Liver (tissue), 9 donors: Measurements from ENCODE around the gene TBX5. TPM values are rescaled to one million over a fixed set of nuclear protein-coding genes. Genes with fewer than 3 reads are reported as not detected.

Source experiments
- DNase-seq: peaks from one replicate; pipeline ENCODE4 v3.0.0-alpha.2; 2017; ENCODE audit warnings: low spot score
- H3K27ac ChIP-seq, 2 donors: one replicate each; pipeline ENCODE4 v1.7.0; 2013; ENCODE audit warnings: inconsistent platforms in 2 of 2, low read length in 2 of 2, control low read depth in 1 of 2, low read depth in 1 of 2, mild to moderate bottlenecking in 1 of 2
- H3K27me3 ChIP-seq, 4 donors: one replicate each; pipeline versions ENCODE4 v1.6.1 to v1.7.0; 2013; ENCODE audit warnings: low read length in 3 of 4, inconsistent platforms in 1 of 4, mild to moderate bottlenecking in 1 of 4, moderate library complexity in 1 of 4; ENCODE audit not compliant: control insufficient read depth in 4 of 4, insufficient read depth in 4 of 4
- H3K36me3 ChIP-seq, 4 donors: one replicate each; pipeline versions ENCODE4 v1.6.1 to v1.7.0; 2013; ENCODE audit warnings: low read length in 3 of 4, mild to moderate bottlenecking in 3 of 4, low read depth in 1 of 4, moderate library complexity in 1 of 4; ENCODE audit not compliant: control insufficient read depth in 4 of 4, insufficient read depth in 3 of 4
- H3K4me1 ChIP-seq, 4 donors: one replicate each; pipeline versions ENCODE4 v1.6.1 to v1.7.0; 2013; ENCODE audit warnings: low read length in 3 of 4, mild to moderate bottlenecking in 3 of 4, moderate library complexity in 1 of 4; ENCODE audit not compliant: control insufficient read depth in 4 of 4, insufficient read depth in 4 of 4
- H3K4me3 ChIP-seq, 3 donors: one replicate each; pipeline versions ENCODE4 v1.6.1 to v1.7.0; 2013; ENCODE audit warnings: low read length in 3 of 3, control low read depth in 1 of 3, low read depth in 1 of 3, mild to moderate bottlenecking in 1 of 3
- H3K9ac ChIP-seq, 2 donors: one replicate each; pipeline ENCODE4 v1.7.0; 2013; ENCODE audit warnings: low read length in 2 of 2, mild to moderate bottlenecking in 2 of 2, moderate library complexity in 2 of 2, control low read depth in 1 of 2, low read depth in 1 of 2
- H3K9me3 ChIP-seq, 4 donors: one replicate each; pipeline versions ENCODE4 v1.6.1 to v1.7.0; 2013; ENCODE audit warnings: low read length in 3 of 4; ENCODE audit not compliant: control insufficient read depth in 4 of 4
- ATF3 ChIP-seq: IDR thresholded peaks from 2 replicates; pipeline ENCODE4 v1.6.1; 2016; ENCODE audit warnings: antibody characterized with exemption
- CTCF ChIP-seq: fragments of 150-350 bp; IDR thresholded peaks from 2 replicates; pipeline ENCODE4 v1.5.1; 2017; ENCODE audit warnings: improper control_type of control experiment, low read depth, low read length; ENCODE audit not compliant: missing input control
- EGR1 ChIP-seq, 2 donors: IDR thresholded peaks; 2 replicates each; pipeline ENCODE4 v1.6.1; 2016 to 2018; ENCODE audit warnings: antibody characterized with exemption in 2 of 2, low read depth in 2 of 2
- FOXA2 ChIP-seq: IDR thresholded peaks from 2 replicates; pipeline ENCODE4 v1.6.1; 2016; ENCODE audit warnings: antibody characterized with exemption
- GABPA ChIP-seq, 2 donors: IDR thresholded peaks in 1 of 2; conservative IDR thresholded peaks in 1 of 2; 2 replicates each; pipeline ENCODE4 v1.6.1; 2016; ENCODE audit warnings: antibody characterized with exemption in 2 of 2, mild to moderate bottlenecking in 1 of 2, moderate library complexity in 1 of 2
- HNF4A ChIP-seq, 2 donors: conservative IDR thresholded peaks; 2 replicates each; pipeline ENCODE4 v1.6.1; 2016; ENCODE audit warnings: antibody characterized with exemption in 2 of 2, mild to moderate bottlenecking in 2 of 2
- HNF4G ChIP-seq: IDR thresholded peaks from 2 replicates; pipeline ENCODE4 v1.6.1; 2016; ENCODE audit warnings: antibody characterized with exemption
- JUND ChIP-seq, 2 donors: IDR thresholded peaks; 2 replicates each; pipeline ENCODE4 v1.6.1; 2016; ENCODE audit warnings: antibody characterized with exemption in 2 of 2
- MAX ChIP-seq: IDR thresholded peaks from 2 replicates; pipeline ENCODE4 v1.6.1; 2016; ENCODE audit warnings: antibody characterized with exemption
- NR2F2 ChIP-seq: IDR thresholded peaks from 2 replicates; pipeline ENCODE4 v1.6.1; 2016; ENCODE audit warnings: antibody characterized with exemption
- RAD21 ChIP-seq, 2 donors: IDR thresholded peaks; 2 replicates each; pipeline ENCODE4 v1.6.1; 2016; ENCODE audit warnings: antibody characterized with exemption in 2 of 2, mild to moderate bottlenecking in 2 of 2
- REST ChIP-seq: IDR thresholded peaks from 2 replicates; pipeline ENCODE4 v1.6.1; 2016; ENCODE audit warnings: antibody characterized with exemption, mild to moderate bottlenecking
- RXRA ChIP-seq, 2 donors: IDR thresholded peaks; 2 replicates each; pipeline ENCODE4 v1.6.1; 2017 to 2018; ENCODE audit warnings: antibody characterized with exemption in 2 of 2, mild to moderate bottlenecking in 1 of 2
- SP1 ChIP-seq: IDR thresholded peaks from 2 replicates; pipeline ENCODE4 v1.6.1; 2018; ENCODE audit warnings: antibody characterized with exemption, mild to moderate bottlenecking
- TAF1 ChIP-seq: conservative IDR thresholded peaks from 2 replicates; pipeline ENCODE4 v1.6.1; 2016; ENCODE audit warnings: antibody characterized with exemption, mild to moderate bottlenecking
- YY1 ChIP-seq: IDR thresholded peaks from 2 replicates; pipeline ENCODE4 v1.6.1; 2016; ENCODE audit warnings: antibody characterized with exemption, mild to moderate bottlenecking
- ZBTB33 ChIP-seq: IDR thresholded peaks from 2 replicates; pipeline ENCODE4 v1.6.1; 2016; ENCODE audit warnings: antibody characterized with exemption
- WGBS: extraction: QIAGEN DNeasy Blood & Tissue Kit; methylation state at CpG from one replicate; pipeline ENCODE4 v1.1.7; 2013; 5-methylcytosine and 5-hydroxymethylcytosine counted together
- polyA plus RNA-seq, 2 donors: library from polyadenylated mRNA; stranded (reverse) in 1 of 2; unstranded in 1 of 2; fragments of 200-250 nt in 1 of 2; fragments of >200 nt in 1 of 2; fragmentation: Nextera tagmentation in 1 of 2; extraction: Ambion mirVana in 1 of 2; gene quantifications; one replicate each; pipeline versions ENCODE4 v1.2.1 to v1.2.3, GENCODE V29; 2013 to 2015
- total RNA-seq, 2 donors: library from RNA; depleted of rRNA; stranded (reverse); fragments of >200 nt; gene quantifications; one replicate each; pipeline ENCODE4 v1.2.3, GENCODE V29; 2014
- donor health status: healthy.
- donor health status: healthy.
- donor health status: healthy.
- donor health status: healthy.
- donor health status: healthy.

The TBX5 gene
- total and polyA plus RNA-seq, 4 donors, result 0.03 TPM; not detected in 3

GRCh38 chr12:114384739-114385138 is 21.2 kb downstream of the TBX5 start:
- 59% methylated on average over 4 of the region's 4 CpGs for WGBS
- Histone ChIP-seq H3K4me1 (no peaks in the 10 kb centered on the region), H3K27me3 (peaks cover 0 to 1% (median under 1%) of the 10 kb centered on the region in 4 donors), H3K27ac (no peak overlapping the region), H3K9me3 (no peaks in the 10 kb centered on the region), H3K36me3 (no peaks in the 10 kb centered on the region), H3K9ac (no peak overlapping the region), H3K4me3 (no peak overlapping the region)
- no peak for TF ChIP-seq REST
- no peak for TF ChIP-seq YY1
- no peak for TF ChIP-seq JUND (IDR thresholded peaks at IDR 0.05)
- TF ChIP-seq FOXA2, result no peak
- TF ChIP-seq GABPA (IDR thresholded peaks at IDR 0.05 in 1 of 2, conservative IDR thresholded peaks at IDR 0.05 in 1 of 2), result no peak
- TF ChIP-seq RXRA (IDR thresholded peaks at IDR 0.05), result no peak
- no peak for TF ChIP-seq HNF4G
- no peak for TF ChIP-seq HNF4A (conservative IDR thresholded peaks at IDR 0.05)
- TF ChIP-seq CTCF, result no peak
- TF ChIP-seq SP1, result no peak
- no peak for TF ChIP-seq RAD21 (IDR thresholded peaks at IDR 0.05)
- no peak for TF ChIP-seq EGR1 (IDR thresholded peaks at IDR 0.05; ENCODE audit: low read depth in 2 of 2)
- no peak for TF ChIP-seq TAF1
- no peak for TF ChIP-seq ZBTB33
- no peak for TF ChIP-seq ATF3
- TF ChIP-seq NR2F2, result no peak
- no peak for TF ChIP-seq MAX
- no peak for DNase-seq

- H3K9ac ChIP-seq, result no peak overlapping the region
- no peaks in the 10 kb centered on the region for H3K4me1 ChIP-seq
- no peak for DNase-seq
- no peaks in the 10 kb centered on the region for H3K36me3 ChIP-seq
- no peak overlapping the region for H3K4me3 ChIP-seq
- H3K27ac ChIP-seq, result no peak overlapping the region
- 22% methylated on average over 2 of the region's 2 CpGs for WGBS
- TF ChIP-seq HNF4A (conservative IDR thresholded peaks at IDR 0.05) (no peak), GABPA (IDR thresholded peaks at IDR 0.05 in 1 of 2, conservative IDR thresholded peaks at IDR 0.05 in 1 of 2) (no peak), HNF4G (no peak), FOXA2 (no peak), EGR1 (IDR thresholded peaks at IDR 0.05; ENCODE audit: low read depth in 2 of 2) (no peak), CTCF (no peak)
- no peaks in the 10 kb centered on the region for H3K27me3 ChIP-seq
- no peaks in the 10 kb centered on the region for H3K9me3 ChIP-seq
Measured at GRCh38 chr12:114381177-114381576, 24.8 kb downstream of the TBX5 start.
